Fibroblast of villous mesenchyme (primary cell): Measurements from ENCODE around the gene IQCE. TPM values are rescaled to one million over a fixed set of nuclear protein-coding genes. Genes with fewer than 3 reads are reported as not detected.
"Not testable (repeated sequence)": the region's sequence is repeated elsewhere in the genome, so short reads cannot be mapped to it uniquely, and the experiment has no call there.

Source experiments
- DNase-seq: peaks from one replicate; pipeline ENCODE4 v3.0.0-alpha.2; 2010; ENCODE audit warnings: low read depth
- H3K4me3 ChIP-seq: 2 replicates; pipeline ENCODE4 v1.5.1; 2011; ENCODE audit warnings: low read depth, mild to moderate bottlenecking, low read length
- CTCF ChIP-seq: IDR thresholded peaks from 2 replicates; pipeline ENCODE4 v1.5.1; 2012; ENCODE audit warnings: low read depth, mild to moderate bottlenecking, low read length; ENCODE audit not compliant: insufficient read depth
- total RNA-seq: library from RNA; depleted of rRNA; stranded (reverse); fragments of >200 nt; gene quantifications from 2 replicates; pipeline ENCODE4 v1.2.3, GENCODE V29; 2012

The IQCE gene
- total RNA-seq, 1 donor: 13.4 TPM

- peak overlapping the region; percentile 82 for H3K4me3 ChIP-seq
- TF ChIP-seq CTCF: no peak
- DNase-seq: no peak
These were observed 4.8 kb upstream of the IQCE start for GRCh38 chr7:2553831-2554581.

DNA sequence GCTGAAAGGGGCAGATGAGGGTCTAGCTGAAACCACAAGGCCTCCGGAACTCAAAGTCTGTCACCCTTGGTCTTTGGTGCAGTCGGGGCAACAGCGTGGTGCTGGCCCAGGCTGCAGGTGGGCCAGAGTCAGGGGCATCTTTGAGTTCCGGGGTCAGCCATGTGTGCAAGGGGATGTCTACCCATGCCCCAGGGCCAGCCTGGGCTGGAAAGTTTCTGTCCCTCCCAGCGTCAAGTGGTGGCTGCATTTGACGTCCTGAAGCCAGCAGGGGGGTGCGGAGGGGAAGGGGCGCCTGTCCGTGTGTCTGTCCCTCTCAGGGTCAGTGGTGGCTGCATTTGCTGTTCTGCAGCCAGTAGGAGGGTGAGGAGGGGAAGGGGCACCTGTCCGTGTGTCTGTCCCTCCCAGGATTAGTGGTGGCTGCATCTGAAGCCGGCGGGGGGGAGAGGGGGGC is 4.1 kb upstream of the IQCE start:
- no peak for DNase-seq
- peak overlapping the region; percentile 82 for H3K4me3 ChIP-seq
- TF ChIP-seq CTCF: no peak

- H3K4me3 ChIP-seq: peak within 1 kb of the TSS; percentile 82
- DNase-seq: peak; percentile 95
- TF ChIP-seq CTCF: peak; percentile 41
These were observed 3.4 kb upstream of the IQCE start, which contains the start of gene BRAT1 for GRCh38 chr7:2555121-2556052. TSS of gene BRAT1 (minus strand) at chr7:2555524. CDS start at chr7:2554431, 1,093 bp downstream.

- no peak for DNase-seq
- TF ChIP-seq CTCF: no peak
These were observed 638 bp downstream of the IQCE start for GRCh38 chr7:2559283-2559950.

DNA sequence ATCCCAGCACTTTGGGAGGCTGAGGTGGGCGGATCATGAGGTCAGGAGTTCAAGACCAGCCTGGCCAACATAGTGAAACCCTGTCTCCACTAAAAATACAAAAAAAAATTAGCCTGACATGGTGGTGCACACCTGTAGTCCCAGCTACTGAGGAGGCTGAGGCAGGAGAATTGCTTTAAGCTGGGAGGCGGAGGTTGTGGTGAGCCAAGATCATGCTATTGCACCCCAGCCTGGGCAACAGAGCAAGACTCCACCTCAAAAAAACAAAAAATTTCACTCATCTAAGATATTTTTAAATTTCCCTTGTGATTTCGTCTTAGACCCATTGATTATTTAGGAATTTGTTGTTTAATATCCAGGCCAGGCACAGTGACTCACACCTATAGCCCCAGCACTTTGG is 5.2 kb downstream of the IQCE start:
- H3K4me3 ChIP-seq, DNase-seq: not testable (repeated sequence)

More at GRCh38 chr7:2559283-2559950, 638 bp downstream of the IQCE start:
- H3K4me3 ChIP-seq: peak overlapping the region; percentile 75

DNA sequence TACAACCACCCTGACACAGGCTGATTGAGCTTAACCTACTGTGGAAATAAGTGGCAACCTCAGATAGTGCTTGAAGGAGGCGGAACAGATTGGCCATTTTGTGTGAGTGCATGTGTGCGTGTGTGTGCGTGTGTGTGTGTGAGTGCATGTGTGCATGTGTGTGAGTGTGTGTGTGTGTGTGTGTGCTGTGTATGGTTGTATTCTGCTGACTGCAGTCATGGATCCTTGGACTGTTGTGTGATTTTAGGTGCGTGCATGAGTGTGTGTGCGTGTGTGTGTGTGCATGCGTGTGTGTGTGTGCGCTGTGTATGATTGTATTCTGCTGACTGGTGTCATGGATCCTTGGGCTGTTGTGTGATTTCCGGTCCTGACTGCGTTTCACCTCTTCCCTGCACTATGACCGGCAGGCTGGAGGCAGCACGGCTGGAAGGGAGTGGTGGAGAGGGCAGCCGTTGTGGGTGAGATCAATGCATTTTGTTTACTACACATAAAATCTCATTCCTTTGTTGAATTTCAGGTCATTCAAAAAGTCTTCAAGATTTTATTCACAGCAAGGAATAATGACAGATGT is 6.3 kb downstream of the IQCE start:
- TF ChIP-seq CTCF: no peak
- DNase-seq: no peak

More for the DNA sequence above, 6.3 kb downstream of the IQCE start:
- H3K4me3 ChIP-seq: no peak overlapping the region
